ENCODE measurements around the gene DGKD.

The DGKD gene

GRCh38 chr2:233414273-233414654 is 60.0 kb downstream of the DGKD start:
- DNase-seq = no peak

- DNase-seq = no peak
Measured at GRCh38 chr2:233414777-233415570, 60.7 kb downstream of the DGKD start.

- no peak for DNase-seq
Measured at GRCh38 chr2:233416199-233416598, 61.9 kb downstream of the DGKD start.

GRCh38 chr2:233416706-233417105 is 62.4 kb downstream of the DGKD start:
- no peak for DNase-seq

- no peak for DNase-seq
Measured at GRCh38 chr2:233417282-233417681, 63.0 kb downstream of the DGKD start.

- no peak for DNase-seq
Measured at GRCh38 chr2:233418052-233418760, 63.9 kb downstream of the DGKD start.

- no peak for DNase-seq
Measured at GRCh38 chr2:233418761-233419546, 64.7 kb downstream of the DGKD start.

GRCh38 chr2:233419602-233420391 is 65.5 kb downstream of the DGKD start:
- DNase-seq = no peak

- no peak for DNase-seq
Measured at GRCh38 chr2:233421091-233421816, 67.0 kb downstream of the DGKD start.

- no peak for DNase-seq
Measured at GRCh38 chr2:233422050-233422639, 67.9 kb downstream of the DGKD start.

GRCh38 chr2:233422649-233423551 is 68.6 kb downstream of the DGKD start:
- no peak for DNase-seq

- no peak for DNase-seq
Measured at GRCh38 chr2:233423552-233423860, 69.2 kb downstream of the DGKD start.

GRCh38 chr2:233424154-233424951 is 70.1 kb downstream of the DGKD start:
- DNase-seq = no peak

GRCh38 chr2:233426619-233427342 is 72.5 kb downstream of the DGKD start:
- no peak for DNase-seq

GRCh38 chr2:233428008-233428407 is 73.7 kb downstream of the DGKD start:
- no peak for DNase-seq

- no peak for DNase-seq
Measured at GRCh38 chr2:233428438-233428837, 74.1 kb downstream of the DGKD start.

- DNase-seq = no peak
Measured at GRCh38 chr2:233429175-233429897, 75.0 kb downstream of the DGKD start.

- DNase-seq = no peak
Measured at GRCh38 chr2:233430081-233430480, 75.8 kb downstream of the DGKD start.

Data from NCI-H1105 treated with DMSO at 0.1 percent for 48 hours (cell line).